Psoas muscle (tissue), 8 donors: ENCODE results near the gene CREBL2. TPM values are rescaled to one million over a fixed set of nuclear protein-coding genes. Genes with fewer than 3 reads are reported as not detected.

ENCODE experiments used
- ATAC-seq, 4 donors: fragments of 200-7000 bp; cut with Tn5 transposase; one replicate each; pipeline ENCODE4 v1.9.1; 2020; ENCODE audit warnings: moderate library complexity in 3 of 4, mild to moderate bottlenecking in 2 of 4
- DNase-seq, 2 donors: peaks; one replicate each; pipeline ENCODE4 v3.0.0-alpha.2; 2020
- H3K27ac ChIP-seq: fragments of 200-600 bp; one replicate; pipeline ENCODE4 v1.8.0; 2022
- H3K27me3 ChIP-seq, 3 donors: fragments of 200-600 bp in 1 of 3; one replicate each; pipeline versions ENCODE4 v1.6.1 to v1.8.0; 2013 to 2022; ENCODE audit warnings: low read length in 2 of 3, mild to moderate bottlenecking in 2 of 3, moderate library complexity in 1 of 3; ENCODE audit not compliant: insufficient read depth in 3 of 3
- H3K36me3 ChIP-seq, 2 donors: fragments of 200-600 bp in 1 of 2; one replicate each; pipeline versions ENCODE4 v1.6.1 to v1.8.0; 2013 to 2022; ENCODE audit warnings: low read depth in 1 of 2, mild to moderate bottlenecking in 1 of 2, moderate library complexity in 1 of 2; ENCODE audit not compliant: insufficient read depth in 1 of 2
- H3K4me1 ChIP-seq: fragments of 200-600 bp; one replicate; pipeline ENCODE4 v1.8.0; 2022
- H3K4me3 ChIP-seq: fragments of 200-600 bp; one replicate; pipeline ENCODE4 v1.8.0; 2022; ENCODE audit warnings: mild to moderate bottlenecking
- H3K9me3 ChIP-seq: fragments of 200-600 bp; one replicate; pipeline ENCODE4 v1.8.0; 2022
- CTCF ChIP-seq: fragments of 200-600 bp; IDR thresholded peaks from one replicate; pipeline ENCODE4 v1.8.0; 2022; ENCODE audit warnings: antibody characterized with exemption
- WGBS, 3 donors: extraction: QIAGEN DNeasy Blood & Tissue Kit; methylation state at CpG; one replicate each; pipeline versions ENCODE4 v1.1.6 to v1.1.7; 2013; 5-methylcytosine and 5-hydroxymethylcytosine counted together
- intact Hi-C, 2 donors: fragments of 100-400 bp; cut with DNase I; formaldehyde crosslinking; loops; one replicate each; pipeline versions ENCODE4 v1.11.0 to v1.14.2; 2022
- polyA plus RNA-seq, 3 donors: library from polyadenylated mRNA; stranded (reverse); fragments of 200-250 nt; gene quantifications; one replicate each; pipeline ENCODE4 v1.2.3, GENCODE V29; 2013
- total RNA-seq, 4 donors: library from RNA; stranded (reverse); fragmentation: NEBNext Ultra II Directional in 2 of 4; extraction: Animal tissue kit (Norgen Biotek cat#: 25700) in 2 of 4; gene quantifications; one replicate each; pipeline versions ENCODE4 v1.2.1 to v1.2.4, GENCODE V29; 2021 to 2023
- donor health status: healthy with polysubstance abuse.
- donor health status: DM: no; HTN: no; CAD: no; lungs with moderate emphysema.
- donor health status: Bipolar disorder and iron deficiency.
- donor health status: healthy.
- donor health status: DM: yes; HTN: yes; CAD: no.
- donor health status: DM: no; HTN: no; CAD: no.
- donor health status: DM: no; HTN: no; CAD: no.
- donor health status: DM: yes; HTN: yes; CAD: no.

CREBL2 gene
- total and polyA plus RNA-seq, 7 donors, result 4.0 to 16.4 (median 6.7) TPM

DNA sequence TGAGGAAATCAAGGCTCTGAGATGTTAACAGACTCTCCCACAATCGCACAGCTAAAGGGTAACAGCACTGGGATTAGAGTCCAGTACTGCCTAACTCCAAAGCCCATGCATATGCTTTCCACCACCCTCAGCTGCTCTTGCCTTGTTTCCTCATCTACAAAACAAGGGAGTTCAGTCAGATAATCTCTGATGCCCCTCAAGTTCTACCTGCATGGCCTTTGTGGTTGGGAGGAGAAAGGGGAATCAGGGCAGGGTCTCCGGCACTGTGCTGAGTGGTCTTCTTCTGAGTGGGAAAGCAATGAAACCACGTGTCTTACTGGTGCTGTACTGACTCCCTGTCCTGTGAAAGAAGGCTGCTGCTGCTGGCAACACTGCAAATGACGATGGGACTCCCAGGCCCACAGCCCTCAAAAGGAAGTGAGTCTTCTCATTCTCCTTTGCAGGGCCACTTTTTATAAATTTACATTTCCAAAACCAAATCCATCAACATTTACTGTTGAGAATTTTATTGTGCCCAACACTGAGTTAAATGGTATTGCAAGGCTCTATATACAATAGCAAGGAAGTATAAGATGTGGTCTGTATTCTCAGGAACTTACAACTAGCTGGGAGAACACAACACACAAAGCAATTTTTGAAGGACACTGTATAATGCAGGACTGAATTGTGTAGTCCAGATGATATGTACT lies 29.3 kb upstream of the CREBL2 start:
- ATAC-seq, result no peak
- no peaks in the 10 kb centered on the region for H3K4me1 ChIP-seq
- no peak overlapping the region for H3K27ac ChIP-seq
- H3K9me3 ChIP-seq, result no peaks in the 10 kb centered on the region
- DNase-seq, result no peak
- H3K27me3 ChIP-seq, result no peaks in the 10 kb centered on the region
- 71 to 88% (median 80%) methylated on average over 4 of the region's 4 CpGs for WGBS, 3 donors
- H3K4me3 ChIP-seq, result no peak overlapping the region
- no peaks in the 10 kb centered on the region for H3K36me3 ChIP-seq
- intact Hi-C loops, result no loop called here
- TF ChIP-seq CTCF, result no peak

DNA sequence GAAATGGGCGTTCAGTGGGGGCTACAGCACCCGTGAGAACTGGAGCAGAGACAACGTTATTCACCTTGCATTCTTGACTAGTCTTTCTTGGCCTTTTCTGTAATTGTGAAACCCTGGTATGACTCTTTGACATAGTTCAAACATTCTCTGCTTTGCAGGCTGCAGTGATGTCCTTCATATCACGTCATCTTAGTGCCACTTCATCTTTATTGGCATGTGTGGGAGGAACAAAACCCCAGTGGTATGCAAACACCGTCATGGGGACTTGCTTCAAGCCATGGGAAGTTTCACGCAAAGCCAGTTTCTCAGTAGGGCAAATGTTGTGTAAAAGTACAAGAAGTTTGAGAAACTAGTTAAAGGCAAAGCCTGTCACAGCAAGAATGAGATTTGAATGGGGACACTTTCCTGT lies 28.8 kb upstream of the CREBL2 start:
- no peak for TF ChIP-seq CTCF
- intact Hi-C loops, result no loop called here
- no peaks in the 10 kb centered on the region for H3K27me3 ChIP-seq
- no peak overlapping the region for H3K4me3 ChIP-seq
- H3K27ac ChIP-seq, result no peak overlapping the region
- WGBS, 3 donors, result 62 to 81% (median 71%) methylated on average over 6 of the region's 6 CpGs
- H3K36me3 ChIP-seq, result no peaks in the 10 kb centered on the region
- no peaks in the 10 kb centered on the region for H3K4me1 ChIP-seq
- DNase-seq (no peak), ATAC-seq (no peak)
- H3K9me3 ChIP-seq, result no peaks in the 10 kb centered on the region

DNA sequence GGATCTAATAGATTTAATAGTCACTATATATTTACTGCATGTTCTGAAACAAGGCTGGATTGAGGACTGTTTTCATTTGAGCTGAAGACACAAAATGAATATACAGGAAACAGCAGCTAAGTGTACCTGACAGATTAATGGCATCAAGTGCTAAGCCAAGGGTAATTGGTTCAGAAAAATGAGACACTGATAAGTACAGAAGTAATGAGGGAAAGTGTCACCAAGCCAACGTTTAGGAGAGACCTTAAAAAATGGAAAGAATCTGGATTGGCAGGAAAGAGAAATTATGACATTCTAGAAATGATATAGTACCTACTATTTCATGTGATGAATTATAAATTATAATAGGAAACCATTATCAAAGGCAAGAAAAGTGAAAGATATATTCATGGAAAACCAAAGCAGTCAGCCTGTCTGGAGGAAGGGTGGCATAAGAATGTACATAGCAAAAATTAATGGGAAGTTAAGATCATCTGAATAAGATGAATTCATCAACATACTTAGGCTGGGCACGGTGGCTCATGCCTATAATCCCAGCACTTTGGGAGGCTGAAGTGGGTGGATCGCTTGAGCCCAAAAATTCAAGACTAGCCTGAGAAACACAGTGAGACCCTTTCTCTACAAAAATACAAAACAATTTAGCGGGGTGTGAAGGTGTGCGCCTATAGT lies 28.0 kb upstream of the CREBL2 start:
- ATAC-seq, result no peak
- Histone ChIP-seq H3K4me3 (no peak overlapping the region), H3K27me3 (no peaks in the 10 kb centered on the region), H3K4me1 (no peaks in the 10 kb centered on the region), H3K27ac (no peak overlapping the region), H3K9me3 (no peaks in the 10 kb centered on the region), H3K36me3 (no peaks in the 10 kb centered on the region)
- DNase-seq, result no peak
- TF ChIP-seq CTCF, result no peak
- WGBS, 3 donors, result 73 to 80% (median 78%) methylated on average over 5 of the region's 5 CpGs
- intact Hi-C loops, result no loop called here

DNA sequence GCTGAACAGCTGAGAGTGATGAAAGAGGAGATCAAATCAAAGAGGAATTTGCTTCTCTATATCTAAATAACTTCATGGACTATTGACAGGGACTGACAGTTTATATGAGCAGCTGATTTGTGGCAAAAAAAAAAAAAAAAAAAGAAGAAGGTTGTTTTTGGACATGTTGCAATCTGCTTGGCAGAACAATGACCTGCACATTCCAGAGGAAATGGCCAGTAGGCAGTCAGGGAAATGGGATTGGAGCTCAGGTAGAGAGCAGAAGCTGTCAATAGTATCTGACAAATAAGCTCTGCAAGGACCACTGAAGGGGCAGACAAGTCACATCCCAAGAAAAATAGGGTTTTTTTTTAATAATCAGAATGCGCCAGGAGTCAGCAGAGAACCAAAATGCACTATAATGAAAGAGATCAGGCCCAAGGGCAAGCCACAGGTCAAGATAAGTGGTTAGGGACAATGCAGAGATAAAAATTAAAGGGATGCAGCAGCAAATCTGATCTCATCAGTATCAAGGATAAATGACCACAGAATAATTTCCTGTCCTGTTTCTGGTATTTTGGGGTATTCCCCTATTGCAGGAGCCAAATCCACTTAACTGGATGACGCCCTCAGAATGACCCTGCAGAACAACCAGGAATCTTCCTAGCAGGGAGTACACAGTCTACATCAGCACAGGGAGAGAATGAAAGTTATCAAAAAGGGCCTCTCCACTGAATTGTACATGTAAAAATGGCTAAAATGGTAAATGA lies 26.4 kb upstream of the CREBL2 start:
- intact Hi-C loops, result no loop called here
- H3K36me3 ChIP-seq, result no peaks in the 10 kb centered on the region

More for the DNA sequence above, 26.4 kb upstream of the CREBL2 start:
- DNase-seq (no peak), ATAC-seq (no peak)
- no peaks in the 10 kb centered on the region for H3K4me1 ChIP-seq
- H3K27me3 ChIP-seq, result no peaks in the 10 kb centered on the region
- 81 to 86% (median 85%) methylated on average over 2 of the region's 2 CpGs for WGBS, 3 donors
- no peak for TF ChIP-seq CTCF
- no peak overlapping the region for H3K27ac ChIP-seq
- H3K9me3 ChIP-seq, result no peaks in the 10 kb centered on the region
- H3K4me3 ChIP-seq, result no peak overlapping the region
